A549 treated with CORT108297 at 1 μM for 4 hours (cell line): Measurements from ENCODE around the gene SLFN11. TPM values are rescaled to one million over a fixed set of nuclear protein-coding genes. Genes with fewer than 3 reads are reported as not detected.

ENCODE experiments used
- total RNA-seq: library from RNA; stranded (reverse); fragments of 200-300 nt; extraction: Qiagen RNA extraction; gene quantifications from 5 replicates; pipeline ENCODE4 v1.2.3, GENCODE V29; 2022

Gene SLFN11, protein sequence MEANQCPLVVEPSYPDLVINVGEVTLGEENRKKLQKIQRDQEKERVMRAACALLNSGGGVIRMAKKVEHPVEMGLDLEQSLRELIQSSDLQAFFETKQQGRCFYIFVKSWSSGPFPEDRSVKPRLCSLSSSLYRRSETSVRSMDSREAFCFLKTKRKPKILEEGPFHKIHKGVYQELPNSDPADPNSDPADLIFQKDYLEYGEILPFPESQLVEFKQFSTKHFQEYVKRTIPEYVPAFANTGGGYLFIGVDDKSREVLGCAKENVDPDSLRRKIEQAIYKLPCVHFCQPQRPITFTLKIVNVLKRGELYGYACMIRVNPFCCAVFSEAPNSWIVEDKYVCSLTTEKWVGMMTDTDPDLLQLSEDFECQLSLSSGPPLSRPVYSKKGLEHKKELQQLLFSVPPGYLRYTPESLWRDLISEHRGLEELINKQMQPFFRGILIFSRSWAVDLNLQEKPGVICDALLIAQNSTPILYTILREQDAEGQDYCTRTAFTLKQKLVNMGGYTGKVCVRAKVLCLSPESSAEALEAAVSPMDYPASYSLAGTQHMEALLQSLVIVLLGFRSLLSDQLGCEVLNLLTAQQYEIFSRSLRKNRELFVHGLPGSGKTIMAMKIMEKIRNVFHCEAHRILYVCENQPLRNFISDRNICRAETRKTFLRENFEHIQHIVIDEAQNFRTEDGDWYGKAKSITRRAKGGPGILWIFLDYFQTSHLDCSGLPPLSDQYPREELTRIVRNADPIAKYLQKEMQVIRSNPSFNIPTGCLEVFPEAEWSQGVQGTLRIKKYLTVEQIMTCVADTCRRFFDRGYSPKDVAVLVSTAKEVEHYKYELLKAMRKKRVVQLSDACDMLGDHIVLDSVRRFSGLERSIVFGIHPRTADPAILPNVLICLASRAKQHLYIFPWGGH
- total RNA-seq: 4.7 to 6.7 TPM (median 6.2 TPM) in 5 replicates

GRCh38 chr17:35373534-35373983 is at the start of gene SLFN11:
Gene SLFN11, minus strand, starts transcription at chr17:35373621. Its CDS starts 9,814 bp downstream, at chr17:35363807.

Other genes starting within 250 kb of the SLFN11 start
- gene NLE1, start 231.3 kb downstream of the SLFN11 start, total RNA-seq: 30.6 to 40.9 TPM (median 38.3 TPM) in 5 replicates
- not detected in 5 replicates for gene UNC45B, start 225.8 kb downstream of the SLFN11 start, total RNA-seq
- gene SLC35G3, start 179.2 kb downstream of the SLFN11 start, total RNA-seq: not detected in 5 replicates
- 2.1 to 3.2 TPM (median 2.7 TPM) in 5 replicates for gene SLFN5, start 130.5 kb downstream of the SLFN11 start, total RNA-seq
- gene SLFN12, start 58.9 kb upstream of the SLFN11 start, total RNA-seq: 0.06 to 0.18 TPM (median 0.09 TPM) in 3 of 5 replicates, not detected in the others
- gene SLFN13, start 75.1 kb upstream of the SLFN11 start, total RNA-seq: 3.5 to 6.0 TPM (median 4.0 TPM) in 5 replicates
- gene SLFN12L, start 164.1 kb upstream of the SLFN11 start, total RNA-seq: 0.05 to 0.06 TPM in 2 of 5 replicates, not detected in the others
- not detected in 5 replicates for gene SLFN14, start 187.2 kb upstream of the SLFN11 start, total RNA-seq
- gene PEX12, start 204.9 kb upstream of the SLFN11 start, total RNA-seq: 7.2 to 9.7 TPM (median 8.1 TPM) in 5 replicates
- gene AP2B1, start 213.7 kb upstream of the SLFN11 start, total RNA-seq: 123 to 149 TPM (median 137 TPM) in 5 replicates